ENCODE results near the gene RPP30.

DNA sequence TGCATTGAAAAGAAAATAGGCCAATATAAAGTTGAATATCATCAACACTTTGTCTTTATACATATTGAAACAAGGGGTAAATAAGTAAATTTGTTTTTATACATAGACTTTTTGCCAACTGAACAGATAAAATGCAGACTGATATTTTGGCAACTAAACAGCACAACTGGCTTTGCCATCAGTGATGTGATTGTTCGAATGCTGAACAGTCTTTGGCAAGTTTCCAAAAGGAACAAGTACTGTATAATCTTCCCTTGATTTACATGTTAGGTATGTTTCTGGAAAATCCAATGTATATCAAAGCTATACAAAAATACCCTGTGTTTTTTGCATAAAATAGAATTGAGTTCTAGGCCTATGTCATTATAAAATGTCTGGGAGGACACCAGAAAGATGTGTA, 67.3 kb downstream of the RPP30 start:
- TF ChIP-seq, protein P1, sequence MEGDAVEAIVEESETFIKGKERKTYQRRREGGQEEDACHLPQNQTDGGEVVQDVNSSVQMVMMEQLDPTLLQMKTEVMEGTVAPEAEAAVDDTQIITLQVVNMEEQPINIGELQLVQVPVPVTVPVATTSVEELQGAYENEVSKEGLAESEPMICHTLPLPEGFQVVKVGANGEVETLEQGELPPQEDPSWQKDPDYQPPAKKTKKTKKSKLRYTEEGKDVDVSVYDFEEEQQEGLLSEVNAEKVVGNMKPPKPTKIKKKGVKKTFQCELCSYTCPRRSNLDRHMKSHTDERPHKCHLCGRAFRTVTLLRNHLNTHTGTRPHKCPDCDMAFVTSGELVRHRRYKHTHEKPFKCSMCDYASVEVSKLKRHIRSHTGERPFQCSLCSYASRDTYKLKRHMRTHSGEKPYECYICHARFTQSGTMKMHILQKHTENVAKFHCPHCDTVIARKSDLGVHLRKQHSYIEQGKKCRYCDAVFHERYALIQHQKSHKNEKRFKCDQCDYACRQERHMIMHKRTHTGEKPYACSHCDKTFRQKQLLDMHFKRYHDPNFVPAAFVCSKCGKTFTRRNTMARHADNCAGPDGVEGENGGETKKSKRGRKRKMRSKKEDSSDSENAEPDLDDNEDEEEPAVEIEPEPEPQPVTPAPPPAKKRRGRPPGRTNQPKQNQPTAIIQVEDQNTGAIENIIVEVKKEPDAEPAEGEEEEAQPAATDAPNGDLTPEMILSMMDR (IDR thresholded peaks at IDR 0.05): no peak
- no peak for TF ChIP-seq POLR2A (IDR thresholded peaks at IDR 0.05)

Measured in right lobe of liver (tissue), 4 donors.